ENCODE measurements around the gene BCL11A.

DNA sequence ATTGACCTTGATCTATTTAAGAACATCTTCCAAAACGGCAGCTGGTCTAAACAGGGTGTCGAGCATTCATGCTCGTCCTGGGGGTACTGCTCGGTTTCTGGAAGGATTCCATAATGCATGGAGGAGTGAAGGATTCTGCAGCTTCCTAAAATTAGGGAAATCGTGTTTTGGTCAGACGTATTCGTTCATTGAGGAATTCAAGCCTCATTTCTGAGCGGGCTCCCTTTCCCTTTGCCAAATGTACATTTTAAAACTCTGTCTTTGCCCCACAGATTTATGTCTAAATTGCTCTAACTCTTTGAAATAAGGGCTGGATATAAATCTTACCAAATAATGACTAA, 144.0 kb downstream of the BCL11A start:
- TF ChIP-seq CTCF (IDR thresholded peaks at IDR 0.05) (no peak), POLR2AphosphoS5 (IDR thresholded peaks at IDR 0.05) (no peak)
